Heart left ventricle (tissue), 13 donors: ENCODE results near the gene HORMAD2.

ENCODE experiments used
- POLR2A ChIP-seq, 2 donors: fragments of 450-650 bp; IDR thresholded peaks; one replicate each; pipeline ENCODE4 v1.6.1; 2017; ENCODE audit warnings: antibody characterized with exemption in 2 of 2, mild to moderate bottlenecking in 2 of 2, moderate library complexity in 2 of 2
- TF ChIP-seq, protein P1 (sequence below), 12 donors: fragments of 200-600 bp; sonication (generic) in 4 of 12; IDR thresholded peaks; one replicate each; pipeline versions ENCODE4 v1.5.0 to v1.8.0; 2018 to 2022; ENCODE audit warnings: antibody characterized with exemption in 12 of 12, mild to moderate bottlenecking in 5 of 12
- donor health status: ischemic (EF 13 %, LVEDD 7.1; RV severe dilation, severe dysfunction).
- donor health status: DM: no; HTN: yes; CAD: no.
- donor health status: DM: no; HTN: no; CAD: no.
- donor health status: ischemic (EF 25% LVEDD 6.9; RV normal size, moderate dysfunction).
- donor health status: ischemic (EF 25% LVEDD 5.7; RV mildly dilated, moderate dysfunction).
- donor health status: ischemic (EF 35%, LVEDD 5.7; RV mildly dilated, moderate dysfunction).
- donor health status: nonischemic (EF 11% LVEDD 7.7; RV severe dilation, severe dysfunction).
- donor health status: DM: yes; HTN: yes; CAD: no.
- donor health status: PGD.
- donor health status: ischemic (EF 29% LVEDD 5.4; RV normal size, mild dysfunction).
- donor health status: nonischemic (EF 23%, LVEDD 6.1; RV moderate dilation, normal function).

DNA sequence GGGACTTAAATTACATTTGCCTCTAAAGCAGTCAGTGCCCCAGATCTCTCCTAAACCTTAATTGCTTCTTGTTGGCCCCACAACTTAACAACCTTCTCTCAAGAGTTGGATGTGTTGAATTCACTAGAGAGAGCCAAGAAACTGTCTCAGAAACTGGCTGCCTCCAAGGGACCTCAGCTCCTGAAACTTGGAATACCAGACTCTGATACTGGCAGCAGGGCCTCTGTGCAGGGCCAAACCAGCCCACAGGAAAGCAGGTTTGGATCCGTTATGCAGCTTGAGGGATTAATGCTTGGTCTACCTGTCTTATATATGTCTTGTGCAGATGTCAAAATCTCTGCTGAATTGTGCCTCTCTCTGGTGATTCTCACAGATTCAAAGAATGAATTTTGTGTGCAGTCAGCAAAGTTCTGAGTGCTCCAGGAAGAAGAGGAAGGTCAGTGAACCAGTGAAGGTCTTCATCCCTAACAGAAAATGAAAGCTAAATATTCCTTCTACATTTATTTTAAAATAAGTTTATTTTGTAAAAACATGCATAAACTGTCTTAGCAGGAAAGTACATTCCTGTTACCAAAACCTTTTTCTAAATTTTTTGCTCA lies 95.5 kb downstream of the HORMAD2 start:
- TF ChIP-seq POLR2A (IDR thresholded peaks at IDR 0.05), result no peak
- TF ChIP-seq, protein P1, sequence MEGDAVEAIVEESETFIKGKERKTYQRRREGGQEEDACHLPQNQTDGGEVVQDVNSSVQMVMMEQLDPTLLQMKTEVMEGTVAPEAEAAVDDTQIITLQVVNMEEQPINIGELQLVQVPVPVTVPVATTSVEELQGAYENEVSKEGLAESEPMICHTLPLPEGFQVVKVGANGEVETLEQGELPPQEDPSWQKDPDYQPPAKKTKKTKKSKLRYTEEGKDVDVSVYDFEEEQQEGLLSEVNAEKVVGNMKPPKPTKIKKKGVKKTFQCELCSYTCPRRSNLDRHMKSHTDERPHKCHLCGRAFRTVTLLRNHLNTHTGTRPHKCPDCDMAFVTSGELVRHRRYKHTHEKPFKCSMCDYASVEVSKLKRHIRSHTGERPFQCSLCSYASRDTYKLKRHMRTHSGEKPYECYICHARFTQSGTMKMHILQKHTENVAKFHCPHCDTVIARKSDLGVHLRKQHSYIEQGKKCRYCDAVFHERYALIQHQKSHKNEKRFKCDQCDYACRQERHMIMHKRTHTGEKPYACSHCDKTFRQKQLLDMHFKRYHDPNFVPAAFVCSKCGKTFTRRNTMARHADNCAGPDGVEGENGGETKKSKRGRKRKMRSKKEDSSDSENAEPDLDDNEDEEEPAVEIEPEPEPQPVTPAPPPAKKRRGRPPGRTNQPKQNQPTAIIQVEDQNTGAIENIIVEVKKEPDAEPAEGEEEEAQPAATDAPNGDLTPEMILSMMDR (IDR thresholded peaks at IDR 0.05), result no peak
